ENCODE results near the gene SPINDOC.

DNA sequence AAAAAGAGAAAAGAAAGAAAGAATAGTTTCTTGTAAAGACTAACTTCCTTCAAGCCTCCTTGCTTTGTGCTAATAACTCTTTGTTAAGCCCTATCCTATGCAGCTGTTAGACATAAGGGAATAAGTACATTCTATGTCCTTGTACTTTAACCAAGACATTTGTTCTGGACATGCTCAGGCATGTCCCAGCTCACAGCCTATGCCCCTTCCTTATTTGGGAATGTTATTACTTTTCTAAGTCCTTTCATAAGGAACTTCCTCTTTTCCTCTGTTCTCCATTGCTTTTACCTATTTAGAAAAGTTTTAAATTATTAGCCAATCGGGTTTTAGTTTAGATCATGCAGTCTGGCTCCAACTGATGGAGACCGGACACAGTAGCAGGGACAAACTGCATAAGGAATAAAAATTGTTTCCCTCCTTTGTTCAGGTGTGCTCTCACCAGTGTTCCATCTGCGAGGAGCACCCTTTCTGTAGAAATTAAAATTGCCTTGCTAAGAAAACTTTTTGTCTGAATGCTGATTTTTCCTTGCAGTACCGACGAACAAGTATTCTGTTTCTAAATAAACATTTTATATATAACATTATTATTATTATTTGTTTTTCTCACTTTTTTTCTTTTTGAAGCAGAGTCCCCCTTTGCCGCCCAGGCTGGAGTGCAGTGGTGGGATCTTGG lies 21.6 kb upstream of the SPINDOC start:
- no peak for TF ChIP-seq EZH2 (IDR thresholded peaks at IDR 0.05; ENCODE audit: insufficient read depth, poor library complexity, severe bottlenecking)
- TF ChIP-seq EZH2phosphoT487 (IDR thresholded peaks at IDR 0.05; ENCODE audit: insufficient read depth, low read depth): no peak
